ENCODE results near the gene CPED1.

CPED1 gene

GRCh38 chr7:121327671-121328070, 339.2 kb downstream of the CPED1 start:
- TF ChIP-seq POLR2AphosphoS5 (IDR thresholded peaks at IDR 0.05; ENCODE audit: borderline replicate concordance, low read depth, low read length) (no peak), FOXP2 (optimal IDR thresholded peaks at IDR 0.05; ENCODE audit: control extremely low read depth, extremely low read length, insufficient read depth) (no peak), EZH2 (IDR thresholded peaks at IDR 0.05) (no peak)
- no peak overlapping the region for H3K9ac ChIP-seq (ENCODE audit: insufficient read length)
- no peak overlapping the region for H3K27ac ChIP-seq
- H3K4me3 ChIP-seq: no peak overlapping the region
- no peaks in the 10 kb centered on the region for H3K9me3 ChIP-seq (ENCODE audit: low read depth, low read length)
- H3K36me3 ChIP-seq (ENCODE audit: insufficient read depth, low read length): no peaks in the 10 kb centered on the region
- no peak for DNase-seq (ENCODE audit: low read depth, low spot score)

- H3K27ac ChIP-seq: no peak within 1 kb of the TSS
- no peaks in the 10 kb centered on the region for H3K36me3 ChIP-seq (ENCODE audit: insufficient read depth, low read length)
- H3K4me3 ChIP-seq: peak within 1 kb of the TSS; percentile 75
- no peak within 1 kb of the TSS for H3K9ac ChIP-seq (ENCODE audit: insufficient read length)
- TF ChIP-seq POLR2AphosphoS5 (IDR thresholded peaks at IDR 0.05; ENCODE audit: borderline replicate concordance, low read depth, low read length) (no peak), FOXP2 (optimal IDR thresholded peaks at IDR 0.05; ENCODE audit: control extremely low read depth, extremely low read length, insufficient read depth) (no peak), EZH2 (IDR thresholded peaks at IDR 0.05) (no peak)
- no peaks in the 10 kb centered on the region for H3K9me3 ChIP-seq (ENCODE audit: low read depth, low read length)
- DNase-seq (ENCODE audit: low read depth, low spot score): no peak
These were observed 340.1 kb downstream of the CPED1 start, which contains the start of gene WNT16 for GRCh38 chr7:121328508-121329190. TSS of gene WNT16 (plus strand) at chr7:121329000. CDS start at chr7:121329293, 293 bp downstream.

- Histone ChIP-seq H3K27ac (no peak overlapping the region), H3K36me3 (ENCODE audit: insufficient read depth, low read length) (no peaks in the 10 kb centered on the region), H3K9ac (ENCODE audit: insufficient read length) (no peak overlapping the region), H3K9me3 (ENCODE audit: low read depth, low read length) (no peaks in the 10 kb centered on the region), H3K4me3 (peak overlapping the region; percentile 75)
- no peak for TF ChIP-seq EZH2 (IDR thresholded peaks at IDR 0.05)
- TF ChIP-seq FOXP2 (optimal IDR thresholded peaks at IDR 0.05; ENCODE audit: control extremely low read depth, extremely low read length, insufficient read depth): no peak
- TF ChIP-seq POLR2AphosphoS5 (IDR thresholded peaks at IDR 0.05; ENCODE audit: borderline replicate concordance, low read depth, low read length): no peak
- no peak for DNase-seq (ENCODE audit: low read depth, low spot score)
These were observed 340.9 kb downstream of the CPED1 start for GRCh38 chr7:121329191-121330052.

GRCh38 chr7:121330053-121330833, 341.7 kb downstream of the CPED1 start:
- H3K4me3 ChIP-seq: peak overlapping the region; percentile 75
- no peaks in the 10 kb centered on the region for H3K9me3 ChIP-seq (ENCODE audit: low read depth, low read length)
- no peaks in the 10 kb centered on the region for H3K36me3 ChIP-seq (ENCODE audit: insufficient read depth, low read length)
- DNase-seq (ENCODE audit: low read depth, low spot score): no peak
- H3K27ac ChIP-seq: no peak overlapping the region
- TF ChIP-seq EZH2 (IDR thresholded peaks at IDR 0.05) (no peak), POLR2AphosphoS5 (IDR thresholded peaks at IDR 0.05; ENCODE audit: borderline replicate concordance, low read depth, low read length) (no peak), FOXP2 (optimal IDR thresholded peaks at IDR 0.05; ENCODE audit: control extremely low read depth, extremely low read length, insufficient read depth) (no peak)
- H3K9ac ChIP-seq (ENCODE audit: insufficient read length): no peak overlapping the region

GRCh38 chr7:121331048-121331447, 342.5 kb downstream of the CPED1 start:
- no peaks in the 10 kb centered on the region for H3K9me3 ChIP-seq (ENCODE audit: low read depth, low read length)
- H3K4me3 ChIP-seq: no peak overlapping the region
- no peak overlapping the region for H3K27ac ChIP-seq
- TF ChIP-seq POLR2AphosphoS5 (IDR thresholded peaks at IDR 0.05; ENCODE audit: borderline replicate concordance, low read depth, low read length): no peak
- no peak for TF ChIP-seq EZH2 (IDR thresholded peaks at IDR 0.05)
- TF ChIP-seq FOXP2 (optimal IDR thresholded peaks at IDR 0.05; ENCODE audit: control extremely low read depth, extremely low read length, insufficient read depth): no peak
- no peak overlapping the region for H3K9ac ChIP-seq (ENCODE audit: insufficient read length)
- no peaks in the 10 kb centered on the region for H3K36me3 ChIP-seq (ENCODE audit: insufficient read depth, low read length)
- DNase-seq (ENCODE audit: low read depth, low spot score): no peak

- Histone ChIP-seq H3K9me3 (ENCODE audit: low read depth, low read length) (no peaks in the 10 kb centered on the region), H3K27ac (no peak overlapping the region), H3K9ac (ENCODE audit: insufficient read length) (no peak overlapping the region), H3K36me3 (ENCODE audit: insufficient read depth, low read length) (no peaks in the 10 kb centered on the region), H3K4me3 (no peak overlapping the region)
- TF ChIP-seq POLR2AphosphoS5 (IDR thresholded peaks at IDR 0.05; ENCODE audit: borderline replicate concordance, low read depth, low read length) (no peak), FOXP2 (optimal IDR thresholded peaks at IDR 0.05; ENCODE audit: control extremely low read depth, extremely low read length, insufficient read depth) (no peak), EZH2 (IDR thresholded peaks at IDR 0.05) (no peak)
- no peak for DNase-seq (ENCODE audit: low read depth, low spot score)
These were observed 343.1 kb downstream of the CPED1 start for GRCh38 chr7:121331574-121331973.

- Histone ChIP-seq H3K9me3 (ENCODE audit: low read depth, low read length) (no peaks in the 10 kb centered on the region), H3K36me3 (ENCODE audit: insufficient read depth, low read length) (no peaks in the 10 kb centered on the region), H3K27ac (no peak overlapping the region), H3K4me3 (no peak overlapping the region), H3K9ac (ENCODE audit: insufficient read length) (no peak overlapping the region)
- TF ChIP-seq POLR2AphosphoS5 (IDR thresholded peaks at IDR 0.05; ENCODE audit: borderline replicate concordance, low read depth, low read length) (no peak), EZH2 (IDR thresholded peaks at IDR 0.05) (no peak), FOXP2 (optimal IDR thresholded peaks at IDR 0.05; ENCODE audit: control extremely low read depth, extremely low read length, insufficient read depth) (no peak)
- DNase-seq (ENCODE audit: low read depth, low spot score): no peak
These were observed 345.9 kb downstream of the CPED1 start for GRCh38 chr7:121334376-121334775.
